NCI-H2171 treated with DMSO at 0.1 percent for 48 hours (cell line): Measurements from ENCODE around the gene IGFBP4.
"Not testable (repeated sequence)": the region's sequence is repeated elsewhere in the genome, so short reads cannot be mapped to it uniquely, and the experiment has no call there.

Source experiments
- DNase-seq: peaks from one replicate; lab custom pipeline; 2025; lab: John Stamatoyannopoulos, UW

The IGFBP4 gene

GRCh38 chr17:40443196-40443987 is at the start of gene IGFBP4:
Gene IGFBP4 (plus strand): TSS chr17:40443450. CDS start chr17:40443736, 286 bp downstream.
- DNase-seq = peak; percentile 55

GRCh38 chr17:40399185-40399584 is 44.1 kb upstream of the IGFBP4 start:
- DNase-seq = peak; percentile 68

- DNase-seq = no peak
These were observed 40.6 kb upstream of the IGFBP4 start for GRCh38 chr17:40402668-40403067.

GRCh38 chr17:40404003-40404402 is 39.2 kb upstream of the IGFBP4 start:
- no peak for DNase-seq

GRCh38 chr17:40407460-40407859 is 35.8 kb upstream of the IGFBP4 start:
- no peak for DNase-seq

- DNase-seq = not testable (repeated sequence)
These were observed 33.7 kb upstream of the IGFBP4 start for GRCh38 chr17:40409540-40409939.

GRCh38 chr17:40410082-40410481 is 33.2 kb upstream of the IGFBP4 start:
- DNase-seq = no peak

- no peak for DNase-seq
These were observed 31.4 kb upstream of the IGFBP4 start for GRCh38 chr17:40411821-40412220.

- DNase-seq = no peak
These were observed 30.4 kb upstream of the IGFBP4 start for GRCh38 chr17:40412880-40413279.

GRCh38 chr17:40414312-40414711 is 28.9 kb upstream of the IGFBP4 start:
- DNase-seq = not testable (repeated sequence)

GRCh38 chr17:40415390-40415789 is 27.9 kb upstream of the IGFBP4 start:
- DNase-seq = peak; percentile 55

- DNase-seq = no peak
These were observed 26.6 kb upstream of the IGFBP4 start for GRCh38 chr17:40416671-40417070.

- peak; percentile 52 for DNase-seq
These were observed 26.0 kb upstream of the IGFBP4 start for GRCh38 chr17:40417258-40417608.

GRCh38 chr17:40417609-40418427 is 25.4 kb upstream of the IGFBP4 start, which contains the start of gene TOP2A:
Gene TOP2A (minus strand): TSS chr17:40417896. CDS start chr17:40417791, 105 bp downstream.
- DNase-seq = peak; percentile 100

GRCh38 chr17:40418428-40418706 is 24.9 kb upstream of the IGFBP4 start:
- DNase-seq = no peak

GRCh38 chr17:40419559-40420331 is 23.5 kb upstream of the IGFBP4 start:
- DNase-seq = no peak

- peak; percentile 6 for DNase-seq
These were observed 20.1 kb upstream of the IGFBP4 start for GRCh38 chr17:40422990-40423633.

- DNase-seq = no peak
These were observed 17.5 kb upstream of the IGFBP4 start for GRCh38 chr17:40425741-40426140.

GRCh38 chr17:40427002-40427491 is 16.2 kb upstream of the IGFBP4 start:
- DNase-seq = no peak

GRCh38 chr17:40430272-40431230 is 12.7 kb upstream of the IGFBP4 start:
- no peak for DNase-seq

GRCh38 chr17:40431231-40431602 is 12.0 kb upstream of the IGFBP4 start:
- no peak for DNase-seq
